HG03520 (cell line): Measurements from ENCODE around the gene PRKACA.
A peak's percentile ranks its signal among the peaks of the same experiment; 100 is the strongest.
"Not testable (repeated sequence)": the region's sequence is repeated elsewhere in the genome, so short reads cannot be mapped to it uniquely, and the experiment has no call there.

Experiments
- ATAC-seq: cut with Tn5 transposase; IDR thresholded peaks from one replicate; pipeline ENCODE4 v1.9.1; 2021; ENCODE audit warnings: mild to moderate bottlenecking, moderate library complexity; ENCODE audit not compliant: unreplicated experiment

The PRKACA gene

GRCh38 chr19:14148751-14149410, 31.3 kb upstream of the PRKACA start:
- no peak for ATAC-seq

GRCh38 chr19:14147797-14148605, 30.4 kb upstream of the PRKACA start:
- no peak for ATAC-seq

GRCh38 chr19:14146789-14147216, 29.2 kb upstream of the PRKACA start:
- no peak for ATAC-seq

- ATAC-seq = not testable (repeated sequence)
Observed at GRCh38 chr19:14146169-14146568, 28.6 kb upstream of the PRKACA start.

GRCh38 chr19:14145381-14145780, 27.8 kb upstream of the PRKACA start:
- ATAC-seq = no peak

- no peak for ATAC-seq
Observed at GRCh38 chr19:14142262-14143190, 25.0 kb upstream of the PRKACA start.

- no peak for ATAC-seq
Observed at GRCh38 chr19:14141041-14141440, 23.5 kb upstream of the PRKACA start.

GRCh38 chr19:14139944-14140343, 22.4 kb upstream of the PRKACA start:
- ATAC-seq = no peak

GRCh38 chr19:14138576-14139265, 21.2 kb upstream of the PRKACA start:
- no peak for ATAC-seq

- ATAC-seq = peak; percentile 76
Observed at GRCh38 chr19:14136509-14137281, 19.1 kb upstream of the PRKACA start, which contains the start of gene ASF1B. TSS of gene ASF1B (minus strand) at chr19:14136589. CDS start at chr19:14136456, 133 bp downstream.

GRCh38 chr19:14135985-14136508, 18.5 kb upstream of the PRKACA start:
- no peak for ATAC-seq

GRCh38 chr19:14135355-14135754, 17.8 kb upstream of the PRKACA start:
- no peak for ATAC-seq

- no peak for ATAC-seq
Observed at GRCh38 chr19:14127929-14128509, 10.5 kb upstream of the PRKACA start.

GRCh38 chr19:14127176-14127575, 9.6 kb upstream of the PRKACA start:
- no peak for ATAC-seq

- no peak for ATAC-seq
Observed at GRCh38 chr19:14122924-14123323, 5.4 kb upstream of the PRKACA start.

GRCh38 chr19:14120497-14120780, 2.9 kb upstream of the PRKACA start:
- ATAC-seq = no peak

GRCh38 chr19:14119644-14120496, 2.3 kb upstream of the PRKACA start:
- no peak for ATAC-seq

- no peak for ATAC-seq
Observed at GRCh38 chr19:14119146-14119545, 1.6 kb upstream of the PRKACA start.
